Stimulated activated CD8-positive, alpha-beta memory T cell treated with anti-CD3 and anti-CD28 coated beads, Interleukin-12 subunit alpha, Interleukin-12 subunit beta, amount 100 ng/mL, for 4 hours (primary cell): ENCODE results near the gene ALG2.

Experiments
- DNase-seq: peaks from one replicate; pipeline ENCODE4 v3.0.0-alpha.2; 2020; ENCODE audit warnings: low read depth

The ALG2 gene

GRCh38 chr9:99221621-99222415 is at the start of gene ALG2, which contains the start of gene SEC61B:
Gene ALG2 (minus strand): TSS chr9:99221942. CDS start chr9:99221894, 48 bp downstream.
Gene SEC61B (plus strand): TSS chr9:99222282. CDS start chr9:99222364, 82 bp downstream.
- peak; percentile 86 for DNase-seq

GRCh38 chr9:99270491-99270890 is 48.7 kb upstream of the ALG2 start:
- DNase-seq: no peak

GRCh38 chr9:99269416-99269815 is 47.7 kb upstream of the ALG2 start:
- no peak for DNase-seq

- DNase-seq: peak; percentile 39
Measured at GRCh38 chr9:99266255-99267023, 44.7 kb upstream of the ALG2 start.

GRCh38 chr9:99265691-99266090 is 43.9 kb upstream of the ALG2 start:
- no peak for DNase-seq

GRCh38 chr9:99264070-99264680 is 42.4 kb upstream of the ALG2 start:
- no peak for DNase-seq

- no peak for DNase-seq
Measured at GRCh38 chr9:99262949-99263418, 41.2 kb upstream of the ALG2 start.

- no peak for DNase-seq
Measured at GRCh38 chr9:99261923-99262322, 40.2 kb upstream of the ALG2 start.

GRCh38 chr9:99259231-99259918 is 37.6 kb upstream of the ALG2 start:
- no peak for DNase-seq

GRCh38 chr9:99257723-99258389 is 36.1 kb upstream of the ALG2 start:
- no peak for DNase-seq

- no peak for DNase-seq
Measured at GRCh38 chr9:99255651-99256050, 33.9 kb upstream of the ALG2 start.

GRCh38 chr9:99253772-99254431 is 32.2 kb upstream of the ALG2 start:
- peak; percentile 50 for DNase-seq

- DNase-seq: no peak
Measured at GRCh38 chr9:99253134-99253533, 31.4 kb upstream of the ALG2 start.

GRCh38 chr9:99251157-99251556 is 29.4 kb upstream of the ALG2 start:
- no peak for DNase-seq

GRCh38 chr9:99249619-99250018 is 27.9 kb upstream of the ALG2 start:
- DNase-seq: no peak

- no peak for DNase-seq
Measured at GRCh38 chr9:99244344-99245260, 22.9 kb upstream of the ALG2 start.

- no peak for DNase-seq
Measured at GRCh38 chr9:99241106-99241505, 19.4 kb upstream of the ALG2 start.

- no peak for DNase-seq
Measured at GRCh38 chr9:99239341-99240060, 17.8 kb upstream of the ALG2 start.

- no peak for DNase-seq
Measured at GRCh38 chr9:99238331-99238730, 16.6 kb upstream of the ALG2 start.
